ENCODE results near the gene EPN2.

Gene EPN2

GRCh38 chr17:19313066-19313745 is 76.0 kb downstream of the EPN2 start:
- no peak overlapping the region for H3K27ac ChIP-seq (ENCODE audit: low read depth, low read length)
- H3K9me2 ChIP-seq (replicated peaks; ENCODE audit: insufficient read depth, low read length), result no peaks in the 10 kb centered on the region
- H2AFZ ChIP-seq (ENCODE audit: low read depth, low read length, severe bottlenecking), result no peak overlapping the region
- no peak overlapping the region for H3K4me3 ChIP-seq (ENCODE audit: insufficient read depth, low read length, poor library complexity, severe bottlenecking)
- no peaks in the 10 kb centered on the region for H3K79me2 ChIP-seq (ENCODE audit: insufficient read depth, low read length)
- H3K4me2 ChIP-seq (ENCODE audit: low read depth, low read length, poor library complexity, severe bottlenecking), result no peak overlapping the region
- TF ChIP-seq CTCF (IDR thresholded peaks at IDR 0.05; ENCODE audit: insufficient read depth, low read length, poor library complexity, severe bottlenecking) (no peak), EZH2phosphoT487 (conservative IDR thresholded peaks at IDR 0.05; ENCODE audit: low read length) (no peak)
- H3K36me3 ChIP-seq (ENCODE audit: low read length), result no peaks in the 10 kb centered on the region
- H3K27me3 ChIP-seq (ENCODE audit: low read length), result no peaks in the 10 kb centered on the region
- H3F3A ChIP-seq (ENCODE audit: insufficient read depth), result no peaks in the 10 kb centered on the region
- no peaks in the 10 kb centered on the region for H3K9me3 ChIP-seq (ENCODE audit: insufficient read depth, low read length)
- no peak overlapping the region for H3K9ac ChIP-seq (ENCODE audit: low read length)
- H4K20me1 ChIP-seq (ENCODE audit: low read depth, low read length), result no peaks in the 10 kb centered on the region

GRCh38 chr17:19313746-19314651 is 76.8 kb downstream of the EPN2 start:
- Histone ChIP-seq H4K20me1 (ENCODE audit: low read depth, low read length) (no peaks in the 10 kb centered on the region), H3K9me2 (replicated peaks; ENCODE audit: insufficient read depth, low read length) (no peaks in the 10 kb centered on the region), H3K9ac (ENCODE audit: low read length) (no peak overlapping the region), H2AFZ (ENCODE audit: low read depth, low read length, severe bottlenecking) (no peak overlapping the region), H3K27me3 (ENCODE audit: low read length) (no peaks in the 10 kb centered on the region), H3K9me3 (ENCODE audit: insufficient read depth, low read length) (no peaks in the 10 kb centered on the region), H3F3A (ENCODE audit: insufficient read depth) (no peaks in the 10 kb centered on the region), H3K79me2 (ENCODE audit: insufficient read depth, low read length) (no peaks in the 10 kb centered on the region), H3K4me2 (ENCODE audit: low read depth, low read length, poor library complexity, severe bottlenecking) (no peak overlapping the region), H3K36me3 (ENCODE audit: low read length) (no peaks in the 10 kb centered on the region), H3K27ac (ENCODE audit: low read depth, low read length) (no peak overlapping the region), H3K4me3 (ENCODE audit: insufficient read depth, low read length, poor library complexity, severe bottlenecking) (no peak overlapping the region)
- no peak for TF ChIP-seq CTCF (IDR thresholded peaks at IDR 0.05; ENCODE audit: insufficient read depth, low read length, poor library complexity, severe bottlenecking)
- no peak for TF ChIP-seq EZH2phosphoT487 (conservative IDR thresholded peaks at IDR 0.05; ENCODE audit: low read length)

GRCh38 chr17:19315104-19315503 is 77.9 kb downstream of the EPN2 start:
- Histone ChIP-seq H3K9me2 (replicated peaks; ENCODE audit: insufficient read depth, low read length) (no peaks in the 10 kb centered on the region), H3K79me2 (ENCODE audit: insufficient read depth, low read length) (no peaks in the 10 kb centered on the region), H3F3A (ENCODE audit: insufficient read depth) (no peaks in the 10 kb centered on the region), H3K36me3 (ENCODE audit: low read length) (no peaks in the 10 kb centered on the region), H3K9ac (ENCODE audit: low read length) (no peak overlapping the region), H4K20me1 (ENCODE audit: low read depth, low read length) (no peaks in the 10 kb centered on the region), H3K9me3 (ENCODE audit: insufficient read depth, low read length) (no peaks in the 10 kb centered on the region), H3K4me2 (ENCODE audit: low read depth, low read length, poor library complexity, severe bottlenecking) (no peak overlapping the region), H2AFZ (ENCODE audit: low read depth, low read length, severe bottlenecking) (no peak overlapping the region), H3K27ac (ENCODE audit: low read depth, low read length) (no peak overlapping the region), H3K4me3 (ENCODE audit: insufficient read depth, low read length, poor library complexity, severe bottlenecking) (no peak overlapping the region), H3K27me3 (ENCODE audit: low read length) (no peaks in the 10 kb centered on the region)
- no peak for TF ChIP-seq CTCF (IDR thresholded peaks at IDR 0.05; ENCODE audit: insufficient read depth, low read length, poor library complexity, severe bottlenecking)
- TF ChIP-seq EZH2phosphoT487 (conservative IDR thresholded peaks at IDR 0.05; ENCODE audit: low read length), result no peak

Measured in SU-DHL-6 (cell line).